GM19099 (cell line): Measurements from ENCODE around the gene C10orf95.

ENCODE experiments used
- POLR2A ChIP-seq: IDR thresholded peaks from 3 replicates; pipeline ENCODE4 v1.6.1; 2011; ENCODE audit warnings: low read depth; ENCODE audit not compliant: insufficient read length; ENCODE audit errors: extremely low read depth

C10orf95 gene

GRCh38 chr10:102404361-102405107, 46.8 kb downstream of the C10orf95 start:
- no peak for TF ChIP-seq POLR2A

- no peak for TF ChIP-seq POLR2A
Observed at GRCh38 chr10:102403115-102403514, 48.2 kb downstream of the C10orf95 start.

- no peak for TF ChIP-seq POLR2A
Observed at GRCh38 chr10:102402512-102402896, 48.8 kb downstream of the C10orf95 start.

GRCh38 chr10:102401735-102402511, 49.4 kb downstream of the C10orf95 start:
- TF ChIP-seq POLR2A, result no peak

GRCh38 chr10:102401342-102401654, 50.0 kb downstream of the C10orf95 start:
- no peak for TF ChIP-seq POLR2A

GRCh38 chr10:102400598-102401341, 50.6 kb downstream of the C10orf95 start:
- no peak for TF ChIP-seq POLR2A

- no peak for TF ChIP-seq POLR2A
Observed at GRCh38 chr10:102400076-102400475, 51.3 kb downstream of the C10orf95 start.
